Spleen (tissue), 7 donors: ENCODE measurements around the gene SH3RF3.

ENCODE experiments used
- POLR2A ChIP-seq, 3 donors: fragments of 450-650 bp; IDR thresholded peaks; one replicate each; pipeline ENCODE4 v1.5.1; 2017; ENCODE audit warnings: antibody characterized with exemption in 3 of 3, mild to moderate bottlenecking in 1 of 3
- TF ChIP-seq, protein P1 (sequence below), 11 experiments: fragments of 200-600 bp in 7 of 11; fragments of 450-650 bp in 4 of 11; sonication (generic) in 4 of 11; IDR thresholded peaks in 8 of 11; conservative IDR thresholded peaks in 3 of 11; 1 replicate in 7 of 11; 2 replicates in 4 of 11; pipeline versions ENCODE4 v1.4.0 to v1.8.0; 2016 to 2021; ENCODE audit warnings: antibody characterized with exemption in 11 of 11, inconsistent platforms in 4 of 11, mild to moderate bottlenecking in 1 of 11
- donor health status: DM: no; HTN: no; CAD: no; lungs with moderate emphysema.
- donor health status: DM: no; HTN: no; CAD: no.
- donor health status: DM: no; HTN: no; CAD: no.

DNA sequence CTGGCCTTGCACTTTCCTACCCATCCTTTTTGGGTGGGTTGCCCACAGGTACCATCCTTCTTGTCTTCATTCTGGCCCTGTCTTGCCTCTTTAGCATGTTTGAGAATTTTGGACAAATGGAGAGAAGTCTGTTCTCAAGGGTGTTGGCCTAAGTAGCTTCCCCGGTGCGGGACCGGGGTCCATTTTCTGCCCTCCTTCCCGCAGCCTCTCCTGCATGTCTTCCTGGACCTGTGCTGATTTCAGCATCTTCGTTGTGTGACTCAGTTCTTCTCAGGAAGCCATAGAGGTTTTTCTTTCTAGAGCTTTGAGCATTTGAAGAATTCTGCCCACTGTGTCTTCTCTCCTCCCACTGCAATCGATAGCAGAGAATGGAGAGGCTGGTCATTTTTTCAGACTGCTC lies 172.7 kb downstream of the SH3RF3 start:
- TF ChIP-seq, protein P1, sequence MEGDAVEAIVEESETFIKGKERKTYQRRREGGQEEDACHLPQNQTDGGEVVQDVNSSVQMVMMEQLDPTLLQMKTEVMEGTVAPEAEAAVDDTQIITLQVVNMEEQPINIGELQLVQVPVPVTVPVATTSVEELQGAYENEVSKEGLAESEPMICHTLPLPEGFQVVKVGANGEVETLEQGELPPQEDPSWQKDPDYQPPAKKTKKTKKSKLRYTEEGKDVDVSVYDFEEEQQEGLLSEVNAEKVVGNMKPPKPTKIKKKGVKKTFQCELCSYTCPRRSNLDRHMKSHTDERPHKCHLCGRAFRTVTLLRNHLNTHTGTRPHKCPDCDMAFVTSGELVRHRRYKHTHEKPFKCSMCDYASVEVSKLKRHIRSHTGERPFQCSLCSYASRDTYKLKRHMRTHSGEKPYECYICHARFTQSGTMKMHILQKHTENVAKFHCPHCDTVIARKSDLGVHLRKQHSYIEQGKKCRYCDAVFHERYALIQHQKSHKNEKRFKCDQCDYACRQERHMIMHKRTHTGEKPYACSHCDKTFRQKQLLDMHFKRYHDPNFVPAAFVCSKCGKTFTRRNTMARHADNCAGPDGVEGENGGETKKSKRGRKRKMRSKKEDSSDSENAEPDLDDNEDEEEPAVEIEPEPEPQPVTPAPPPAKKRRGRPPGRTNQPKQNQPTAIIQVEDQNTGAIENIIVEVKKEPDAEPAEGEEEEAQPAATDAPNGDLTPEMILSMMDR (IDR thresholded peaks at IDR 0.05 in 8 of 11, conservative IDR thresholded peaks at IDR 0.05 in 3 of 11), result no peak
- TF ChIP-seq POLR2A (IDR thresholded peaks at IDR 0.05), result no peak
